Sigmoid colon (tissue), 3 donors: ENCODE data around the gene CDK3.

Experiments
- POLR2A ChIP-seq, 2 donors: fragments of 450-650 bp; IDR thresholded peaks; one replicate each; pipeline ENCODE4 v1.6.1; 2016; ENCODE audit warnings: antibody characterized with exemption in 2 of 2, mild to moderate bottlenecking in 2 of 2, moderate library complexity in 2 of 2
- TF ChIP-seq, protein P1 (sequence below), 4 experiments: fragments of 450-650 bp in 3 of 4; fragments of 200-600 bp in 1 of 4; IDR thresholded peaks; one replicate each; pipeline ENCODE4 v1.5.1; 2016 to 2019; ENCODE audit warnings: antibody characterized with exemption in 4 of 4, mild to moderate bottlenecking in 3 of 4, moderate library complexity in 2 of 4

DNA sequence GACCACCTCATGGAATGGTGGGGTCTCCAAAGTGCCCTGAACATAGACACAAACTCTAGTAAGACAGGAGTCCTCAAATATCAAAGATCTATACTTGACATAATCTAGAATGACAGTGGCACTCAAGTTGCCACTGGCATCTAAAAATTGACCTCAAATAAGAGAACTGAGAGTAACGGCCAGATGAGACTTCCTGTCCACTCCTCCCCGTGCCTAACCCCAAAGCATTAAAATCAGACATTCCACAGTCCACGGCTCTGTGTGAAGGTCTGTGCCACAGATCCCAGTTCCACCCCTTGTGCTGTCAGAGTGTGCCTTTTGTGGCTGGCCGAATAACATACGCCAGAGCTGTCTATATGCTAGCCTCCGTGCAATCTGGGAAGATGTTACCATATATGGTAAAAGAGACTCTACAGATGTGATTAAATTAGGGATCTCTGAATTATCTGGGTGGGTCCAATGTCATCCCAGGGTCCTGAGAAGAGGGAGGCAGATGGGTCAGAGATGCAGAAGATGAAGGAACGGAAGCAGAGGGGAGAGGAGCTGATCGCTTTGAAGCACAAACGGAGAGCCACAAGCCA, 47.5 kb downstream of the CDK3 start:
- TF ChIP-seq, protein P1, sequence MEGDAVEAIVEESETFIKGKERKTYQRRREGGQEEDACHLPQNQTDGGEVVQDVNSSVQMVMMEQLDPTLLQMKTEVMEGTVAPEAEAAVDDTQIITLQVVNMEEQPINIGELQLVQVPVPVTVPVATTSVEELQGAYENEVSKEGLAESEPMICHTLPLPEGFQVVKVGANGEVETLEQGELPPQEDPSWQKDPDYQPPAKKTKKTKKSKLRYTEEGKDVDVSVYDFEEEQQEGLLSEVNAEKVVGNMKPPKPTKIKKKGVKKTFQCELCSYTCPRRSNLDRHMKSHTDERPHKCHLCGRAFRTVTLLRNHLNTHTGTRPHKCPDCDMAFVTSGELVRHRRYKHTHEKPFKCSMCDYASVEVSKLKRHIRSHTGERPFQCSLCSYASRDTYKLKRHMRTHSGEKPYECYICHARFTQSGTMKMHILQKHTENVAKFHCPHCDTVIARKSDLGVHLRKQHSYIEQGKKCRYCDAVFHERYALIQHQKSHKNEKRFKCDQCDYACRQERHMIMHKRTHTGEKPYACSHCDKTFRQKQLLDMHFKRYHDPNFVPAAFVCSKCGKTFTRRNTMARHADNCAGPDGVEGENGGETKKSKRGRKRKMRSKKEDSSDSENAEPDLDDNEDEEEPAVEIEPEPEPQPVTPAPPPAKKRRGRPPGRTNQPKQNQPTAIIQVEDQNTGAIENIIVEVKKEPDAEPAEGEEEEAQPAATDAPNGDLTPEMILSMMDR (IDR thresholded peaks at IDR 0.05), result no peak
- no peak for TF ChIP-seq POLR2A (IDR thresholded peaks at IDR 0.05)
